VCaP (cell line): ENCODE measurements around the gene CCDC27.

Experiments used
- H3K27ac ChIP-seq: fragments of 450-650 bp; 2 replicates; pipeline ENCODE4 v1.5.1; 2017
- TF ChIP-seq, protein P1 (sequence below): fragments of 450-650 bp; conservative IDR thresholded peaks from 2 replicates; pipeline ENCODE4 v1.5.1; 2017; ENCODE audit warnings: mild to moderate bottlenecking, moderate library complexity

Gene CCDC27

DNA sequence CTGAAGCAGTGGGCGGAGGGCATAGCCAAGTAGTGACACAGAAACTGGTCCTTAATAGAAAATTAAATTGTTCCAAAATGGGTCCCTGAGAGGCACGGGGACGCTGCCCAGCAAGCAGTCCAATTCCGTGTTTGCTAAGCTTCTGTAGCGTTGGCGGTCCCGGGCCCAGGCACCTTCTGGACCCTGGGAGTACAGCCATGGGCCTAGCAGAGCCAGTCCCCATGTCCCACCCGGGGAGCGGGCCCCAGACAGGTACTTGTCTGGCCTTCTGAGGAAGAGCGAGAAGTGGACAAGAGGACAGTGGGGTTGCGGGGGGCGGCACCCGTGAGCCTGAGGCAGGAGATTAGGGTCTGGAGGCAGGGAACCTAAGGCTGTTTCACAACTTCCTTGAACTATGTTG, 11.5 kb upstream of the CCDC27 start:
- TF ChIP-seq, protein P1, sequence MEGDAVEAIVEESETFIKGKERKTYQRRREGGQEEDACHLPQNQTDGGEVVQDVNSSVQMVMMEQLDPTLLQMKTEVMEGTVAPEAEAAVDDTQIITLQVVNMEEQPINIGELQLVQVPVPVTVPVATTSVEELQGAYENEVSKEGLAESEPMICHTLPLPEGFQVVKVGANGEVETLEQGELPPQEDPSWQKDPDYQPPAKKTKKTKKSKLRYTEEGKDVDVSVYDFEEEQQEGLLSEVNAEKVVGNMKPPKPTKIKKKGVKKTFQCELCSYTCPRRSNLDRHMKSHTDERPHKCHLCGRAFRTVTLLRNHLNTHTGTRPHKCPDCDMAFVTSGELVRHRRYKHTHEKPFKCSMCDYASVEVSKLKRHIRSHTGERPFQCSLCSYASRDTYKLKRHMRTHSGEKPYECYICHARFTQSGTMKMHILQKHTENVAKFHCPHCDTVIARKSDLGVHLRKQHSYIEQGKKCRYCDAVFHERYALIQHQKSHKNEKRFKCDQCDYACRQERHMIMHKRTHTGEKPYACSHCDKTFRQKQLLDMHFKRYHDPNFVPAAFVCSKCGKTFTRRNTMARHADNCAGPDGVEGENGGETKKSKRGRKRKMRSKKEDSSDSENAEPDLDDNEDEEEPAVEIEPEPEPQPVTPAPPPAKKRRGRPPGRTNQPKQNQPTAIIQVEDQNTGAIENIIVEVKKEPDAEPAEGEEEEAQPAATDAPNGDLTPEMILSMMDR, result no peak
- no peak overlapping the region for H3K27ac ChIP-seq

DNA sequence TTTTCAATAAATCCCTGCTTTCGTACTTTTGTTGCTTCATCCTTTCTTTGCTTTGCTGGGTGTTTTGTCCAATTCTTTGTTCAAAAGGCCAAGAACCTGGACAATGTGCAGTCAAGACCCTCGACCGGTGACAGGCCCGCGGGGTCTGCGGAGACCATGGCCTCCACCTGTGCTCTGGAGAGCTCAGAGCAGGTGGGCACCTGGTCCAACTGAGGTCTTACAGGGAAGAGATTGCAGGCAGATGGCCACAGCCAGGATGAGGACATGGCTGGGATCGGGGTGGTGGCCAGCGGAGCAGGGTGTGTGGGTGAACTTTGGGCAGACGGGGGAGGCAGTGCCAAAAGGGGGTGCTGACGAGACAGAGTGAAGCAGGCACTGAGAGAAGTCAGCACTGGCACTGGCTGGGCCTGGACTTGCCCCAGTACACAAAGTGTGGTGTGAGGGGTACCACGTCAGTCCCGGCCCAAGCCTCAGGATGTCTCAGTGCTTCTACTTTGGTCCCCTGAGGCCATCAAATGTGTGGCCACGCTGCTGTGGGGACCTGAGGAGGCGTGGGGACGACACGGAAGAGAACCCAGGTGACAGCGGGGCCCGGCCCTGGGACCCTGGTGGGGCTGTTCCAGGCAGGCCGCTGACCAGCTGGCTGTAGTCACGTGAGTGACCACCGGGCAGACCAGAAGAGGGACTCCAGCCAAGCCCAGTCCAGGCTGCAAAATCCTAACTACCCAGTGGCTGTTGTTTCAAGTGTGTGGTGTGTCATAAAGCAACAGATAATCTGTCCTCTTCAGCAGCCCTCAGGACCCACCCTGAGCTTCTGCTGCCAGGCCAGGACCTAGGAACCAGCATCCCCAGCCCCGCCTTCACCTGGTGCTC, 10.4 kb upstream of the CCDC27 start:
- H3K27ac ChIP-seq, result no peak overlapping the region
- TF ChIP-seq, protein P1, result no peak

DNA sequence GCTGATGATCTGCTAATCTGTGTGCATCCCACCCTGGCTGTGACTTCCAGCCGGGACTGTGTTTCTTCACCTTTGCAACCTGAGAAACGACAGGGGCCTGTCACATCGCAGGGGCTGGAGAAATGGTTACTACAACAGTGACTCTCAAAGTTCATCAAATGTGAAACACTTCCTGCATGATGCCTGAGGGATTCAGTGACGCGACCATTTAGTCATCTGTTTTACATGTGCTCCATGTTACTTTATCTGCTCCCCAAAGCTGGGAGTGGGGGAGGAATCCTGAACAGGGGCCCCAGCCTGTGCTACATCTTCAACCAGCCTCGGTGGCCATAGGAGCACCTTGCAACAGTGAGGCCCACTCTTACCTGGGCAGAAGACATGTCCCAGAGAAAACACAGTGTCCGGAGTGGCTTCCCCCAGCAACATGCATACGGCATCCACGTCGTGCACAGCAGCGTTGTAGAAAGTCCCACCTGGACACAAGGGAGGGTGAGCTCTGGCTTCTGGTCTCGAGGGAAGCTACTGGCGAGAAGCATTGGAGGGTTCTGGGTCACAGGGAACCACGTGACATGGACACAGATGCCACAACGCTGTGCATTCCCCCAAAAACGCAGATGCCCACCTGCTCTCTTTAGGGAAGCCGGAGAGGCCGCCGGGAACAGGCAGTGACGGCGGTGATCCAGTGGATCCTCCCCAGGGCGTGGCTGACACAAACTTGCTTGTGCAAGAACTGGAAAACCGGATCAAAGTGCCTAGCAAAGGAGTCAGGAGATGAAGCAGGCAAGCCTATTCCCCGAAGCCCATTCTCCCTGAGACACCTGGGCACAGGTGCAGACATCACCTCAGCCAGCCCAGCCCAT, 9.6 kb upstream of the CCDC27 start:
- TF ChIP-seq, protein P1, result no peak
- no peak overlapping the region for H3K27ac ChIP-seq

DNA sequence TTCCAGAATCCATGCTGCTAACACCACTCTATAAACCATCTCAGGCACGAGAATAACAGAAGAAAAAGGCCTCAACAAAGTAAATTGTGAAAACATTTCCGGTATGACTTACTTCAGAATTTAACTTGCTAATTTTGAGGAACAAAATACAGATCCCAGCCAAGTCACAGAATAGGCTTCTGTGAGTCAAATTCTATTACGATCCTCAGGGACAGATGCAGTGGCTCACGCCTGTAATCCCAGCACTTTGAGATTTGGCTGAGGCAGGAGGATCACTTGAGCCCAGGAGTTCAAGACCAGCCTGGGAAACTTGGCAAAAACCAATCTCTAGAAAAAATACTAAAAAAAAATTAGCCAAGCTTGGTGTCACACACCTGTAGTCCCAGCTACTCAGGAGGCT, 8.8 kb upstream of the CCDC27 start:
- TF ChIP-seq, protein P1, result no peak
- peak overlapping the region; percentile 29 for H3K27ac ChIP-seq

DNA sequence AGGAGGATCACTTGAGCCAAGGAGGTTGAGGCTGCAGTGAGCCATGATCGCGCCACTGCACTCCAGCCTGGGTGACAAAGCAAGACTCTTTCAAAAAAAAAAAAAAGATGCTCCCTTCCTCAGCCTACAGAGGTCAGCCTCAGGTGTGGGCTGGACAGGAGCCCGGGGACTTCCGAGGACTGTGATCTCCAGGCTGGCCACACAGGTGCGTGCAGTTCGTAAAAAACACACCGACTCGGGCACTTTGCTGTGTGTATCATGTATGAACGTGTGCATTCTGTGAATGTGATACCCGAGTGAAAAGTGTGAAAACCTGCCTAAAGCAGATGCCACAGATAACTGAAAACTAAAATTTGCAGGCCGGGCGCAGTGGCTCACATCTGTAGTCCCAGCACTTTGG, 8.4 kb upstream of the CCDC27 start:
- H3K27ac ChIP-seq, result peak overlapping the region; percentile 29
- TF ChIP-seq, protein P1, result no peak

DNA sequence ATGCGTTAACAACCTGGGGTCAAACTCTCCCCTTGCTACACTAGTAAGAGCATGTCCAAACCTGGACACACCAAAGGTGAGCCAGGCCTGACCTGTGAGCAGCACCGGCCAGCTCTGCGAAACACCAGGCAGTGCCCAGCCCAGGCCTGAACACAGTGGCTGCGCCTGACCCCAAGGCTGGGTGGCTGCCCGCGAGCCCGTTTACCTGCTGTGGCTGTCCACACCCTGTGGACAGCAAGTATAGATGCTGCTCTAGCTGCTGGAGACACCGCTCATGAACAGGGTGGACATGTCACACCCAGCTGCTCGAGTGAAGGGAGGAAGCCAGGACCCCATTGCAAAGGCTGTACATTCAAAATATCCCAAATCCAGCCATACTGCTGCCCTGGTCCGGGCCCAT, 7.6 kb upstream of the CCDC27 start:
- TF ChIP-seq, protein P1, result no peak

DNA sequence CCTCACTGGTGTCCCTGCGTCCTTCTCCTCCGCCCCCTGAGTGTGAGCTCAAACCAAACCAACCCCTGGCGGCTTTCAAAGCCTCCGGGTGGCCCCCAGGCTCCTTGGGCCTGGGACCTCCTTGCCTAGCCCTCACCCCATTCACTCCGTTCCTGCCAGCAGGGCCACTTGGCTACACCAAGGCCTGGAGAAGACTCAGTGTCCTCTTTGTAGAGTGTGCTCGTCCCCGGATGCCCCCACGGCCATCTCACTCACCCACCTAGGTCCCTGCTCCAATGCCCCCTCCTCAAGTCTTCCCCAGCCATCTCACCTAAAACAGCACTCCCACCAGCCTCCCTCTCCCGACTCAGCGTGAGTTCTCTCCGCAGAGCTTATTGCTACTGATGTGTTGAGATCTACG, 7.2 kb upstream of the CCDC27 start:
- TF ChIP-seq, protein P1, result no peak
- H3K27ac ChIP-seq, result peak overlapping the region; percentile 82; the same call in 1 of the 2 replicates

More for the DNA sequence above, 7.6 kb upstream of the CCDC27 start:
- peak overlapping the region; percentile 29; the same call in 1 of the 2 replicates for H3K27ac ChIP-seq
